ENCODE results near the gene CDC42BPA.
"Not testable (repeated sequence)": the region's sequence is repeated elsewhere in the genome, so short reads cannot be mapped to it uniquely, and the experiment has no call there.

Gene CDC42BPA

GRCh38 chr1:227009937-227010336 is 308.4 kb downstream of the CDC42BPA start (continued):
- no peak for TF ChIP-seq ARNTL (CRISPR knock-in tag; IDR thresholded peaks at IDR 0.05; ENCODE audit: borderline replicate concordance, low read depth)

- no peak for ATAC-seq
- TF ChIP-seq ZFP3 (CRISPR knock-in tag; IDR thresholded peaks at IDR 0.05): no peak
- no peak for TF ChIP-seq ZNF8 (CRISPR knock-in tag; IDR thresholded peaks at IDR 0.05)
- no peak for TF ChIP-seq ZNF70 (CRISPR knock-in tag; IDR thresholded peaks at IDR 0.05)
- TF ChIP-seq ZC3H10 (CRISPR knock-in tag; IDR thresholded peaks at IDR 0.05): no peak
- no peak for TF ChIP-seq ZNF565 (CRISPR knock-in tag; conservative IDR thresholded peaks at IDR 0.05; ENCODE audit: low read depth)
- TF ChIP-seq OSR1 (CRISPR knock-in tag; IDR thresholded peaks at IDR 0.05): no peak
- TF ChIP-seq TCF4 (CRISPR knock-in tag; IDR thresholded peaks at IDR 0.05; ENCODE audit: borderline replicate concordance): no peak
These were observed 312.0 kb downstream of the CDC42BPA start for GRCh38 chr1:227006226-227006796.

- no peak for ATAC-seq
- TF ChIP-seq TCF4 (CRISPR knock-in tag; IDR thresholded peaks at IDR 0.05; ENCODE audit: borderline replicate concordance): no peak
- TF ChIP-seq ZNF565 (CRISPR knock-in tag; conservative IDR thresholded peaks at IDR 0.05; ENCODE audit: low read depth): no peak
- no peak for TF ChIP-seq PATZ1 (CRISPR knock-in tag; IDR thresholded peaks at IDR 0.05; ENCODE audit: borderline replicate concordance)
- no peak for TF ChIP-seq CSDC2 (CRISPR knock-in tag; IDR thresholded peaks at IDR 0.05)
- no peak for TF ChIP-seq CREB5 (CRISPR knock-in tag; IDR thresholded peaks at IDR 0.05; ENCODE audit: low read depth)
These were observed 313.5 kb downstream of the CDC42BPA start for GRCh38 chr1:227004796-227005195.

GRCh38 chr1:227003165-227003564 is 315.1 kb downstream of the CDC42BPA start:
- TF ChIP-seq ZNF8 (CRISPR knock-in tag; IDR thresholded peaks at IDR 0.05) (no peak), TSHZ2 (CRISPR knock-in tag; IDR thresholded peaks at IDR 0.05) (no peak), RARB (CRISPR knock-in tag; IDR thresholded peaks at IDR 0.05) (no peak), GLIS3 (CRISPR knock-in tag; IDR thresholded peaks at IDR 0.05) (no peak)
- no peak for ATAC-seq

GRCh38 chr1:227002531-227003049 is 315.7 kb downstream of the CDC42BPA start:
- no peak for ATAC-seq
- TF ChIP-seq TSHZ2 (CRISPR knock-in tag; IDR thresholded peaks at IDR 0.05) (no peak), POU6F1 (CRISPR knock-in tag; IDR thresholded peaks at IDR 0.05; ENCODE audit: borderline replicate concordance, low read depth) (no peak), TCF4 (CRISPR knock-in tag; IDR thresholded peaks at IDR 0.05; ENCODE audit: borderline replicate concordance) (no peak), ZC3H10 (CRISPR knock-in tag; IDR thresholded peaks at IDR 0.05) (no peak), ISL1 (CRISPR knock-in tag; IDR thresholded peaks at IDR 0.05) (no peak), ESRRG (CRISPR knock-in tag; IDR thresholded peaks at IDR 0.05) (no peak), TOX (CRISPR knock-in tag; IDR thresholded peaks at IDR 0.05; ENCODE audit: borderline replicate concordance) (no peak), BACH2 (CRISPR knock-in tag; IDR thresholded peaks at IDR 0.05; ENCODE audit: borderline replicate concordance) (no peak), ZNF565 (CRISPR knock-in tag; conservative IDR thresholded peaks at IDR 0.05; ENCODE audit: low read depth) (no peak), PATZ1 (CRISPR knock-in tag; IDR thresholded peaks at IDR 0.05; ENCODE audit: borderline replicate concordance) (no peak), CSDC2 (CRISPR knock-in tag; IDR thresholded peaks at IDR 0.05) (no peak), RARB (CRISPR knock-in tag; IDR thresholded peaks at IDR 0.05) (no peak), OSR1 (CRISPR knock-in tag; IDR thresholded peaks at IDR 0.05) (no peak), ARNTL (CRISPR knock-in tag; IDR thresholded peaks at IDR 0.05; ENCODE audit: borderline replicate concordance, low read depth) (no peak), GLIS3 (CRISPR knock-in tag; IDR thresholded peaks at IDR 0.05) (no peak), ZFP30 (CRISPR knock-in tag; IDR thresholded peaks at IDR 0.05) (no peak)

GRCh38 chr1:226999579-226999978 is 318.7 kb downstream of the CDC42BPA start:
- not testable (repeated sequence) for ATAC-seq
